BLaER1 treated with 17β-estradiol and CSF1 and Interleukin-3, amounts not matched to agents 10 nM and 100 nM (cell line): ENCODE data around the gene LRRC38.
A peak's percentile ranks its signal among the peaks of the same experiment; 100 is the strongest.
"Not testable (repeated sequence)": the region's sequence is repeated elsewhere in the genome, so short reads cannot be mapped to it uniquely, and the experiment has no call there.

ENCODE experiments used
- H3K27ac ChIP-seq, 11 experiments: shearing (Covaris generic); formaldehyde crosslinking; 2 replicates each; pipeline ENCODE4 v1.8.1; 2022
- H3K27me3 ChIP-seq, 11 experiments: shearing (Covaris generic); formaldehyde crosslinking; 2 replicates each; pipeline ENCODE4 v1.8.1; 2022
- H3K36me3 ChIP-seq, 11 experiments: shearing (Covaris generic); formaldehyde crosslinking; 2 replicates each; pipeline ENCODE4 v1.8.1; 2022
- H3K4me1 ChIP-seq, 10 experiments: shearing (Covaris generic); formaldehyde crosslinking; 2 replicates each; pipeline ENCODE4 v1.8.1; 2022
- H3K4me2 ChIP-seq, 11 experiments: shearing (Covaris generic); formaldehyde crosslinking; 2 replicates each; pipeline ENCODE4 v1.8.1; 2022
- H3K4me3 ChIP-seq, 10 experiments: shearing (Covaris generic); formaldehyde crosslinking; 2 replicates each; pipeline ENCODE4 v1.8.1; 2022
- H3K9ac ChIP-seq, 11 experiments: shearing (Covaris generic); formaldehyde crosslinking; 2 replicates each; pipeline ENCODE4 v1.8.1; 2022
- H3K9me3 ChIP-seq, 11 experiments: shearing (Covaris generic); formaldehyde crosslinking; replicated peaks in 1 of 11; 2 replicates each; pipeline ENCODE4 v1.8.1; 2022
- H4K20me1 ChIP-seq, 11 experiments: shearing (Covaris generic); formaldehyde crosslinking; 2 replicates each; pipeline ENCODE4 v1.8.1; 2022
- Cebpa-rat ChIP-seq, 11 experiments: shearing (Covaris generic); IDR thresholded peaks; 2 replicates each; pipeline ENCODE4 v1.8.1; 2022

Gene LRRC38, protein sequence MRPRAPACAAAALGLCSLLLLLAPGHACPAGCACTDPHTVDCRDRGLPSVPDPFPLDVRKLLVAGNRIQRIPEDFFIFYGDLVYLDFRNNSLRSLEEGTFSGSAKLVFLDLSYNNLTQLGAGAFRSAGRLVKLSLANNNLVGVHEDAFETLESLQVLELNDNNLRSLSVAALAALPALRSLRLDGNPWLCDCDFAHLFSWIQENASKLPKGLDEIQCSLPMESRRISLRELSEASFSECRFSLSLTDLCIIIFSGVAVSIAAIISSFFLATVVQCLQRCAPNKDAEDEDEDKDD

DNA sequence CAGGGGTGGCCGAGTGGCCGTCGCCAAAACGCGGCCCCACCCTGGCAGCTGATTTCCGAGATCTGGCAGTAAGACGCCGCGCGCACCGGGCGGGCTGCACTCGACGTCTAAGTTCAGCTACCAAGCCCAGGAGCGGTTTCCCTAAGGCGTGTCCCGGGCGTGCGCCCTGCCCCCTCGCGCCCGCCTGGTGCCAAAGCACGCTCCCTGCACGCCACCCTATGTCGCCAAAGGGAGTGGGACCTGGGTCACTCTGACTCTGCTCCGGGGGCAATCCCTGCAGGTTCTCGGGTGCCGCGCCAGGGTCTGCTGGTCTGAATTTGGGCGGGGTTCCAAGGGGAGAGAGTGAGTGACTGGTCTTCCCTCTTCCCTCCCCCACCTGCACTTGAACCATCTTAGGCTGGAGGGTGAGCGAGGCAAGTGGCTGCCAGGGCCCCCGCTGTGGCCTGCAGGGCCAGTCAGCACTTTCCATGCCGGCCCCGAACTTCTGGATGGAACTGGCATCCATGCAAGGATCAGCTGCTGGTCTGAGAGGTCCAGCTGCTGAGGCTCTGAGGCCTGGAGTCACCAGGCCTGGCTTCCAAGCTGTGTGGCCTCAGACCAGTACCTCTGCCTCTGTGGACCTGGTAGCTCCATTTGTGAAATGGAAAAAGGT is at the start of gene LRRC38:
Gene LRRC38, minus strand, starts transcription at position 109 of the 652 bp plus-strand sequence. CDS start 410 bp downstream, outside the sequence.
- Histone ChIP-seq H3K4me2 (peak within 1 kb of the TSS; percentile 80 to 97 (median 95)), H3K4me3 (peak within 1 kb of the TSS; percentile 43 to 71 (median 62)), H3K27me3 (peaks cover 39 to 54% (median 46%) of the 10 kb centered on the region in 11 experiments), H3K36me3 (no peaks in the 10 kb centered on the region), H3K9ac (peak within 1 kb of the TSS in 9 of 11 experiments; percentile 41 to 75 (median 63); a peak in 17 of 22 replicates), H3K4me1 (peaks cover 7 to 58% (median 48%) of the 10 kb centered on the region in 10 experiments; a peak in 18 of 20 replicates), H3K27ac (peak within 1 kb of the TSS in 6 of 11 experiments; percentile 8 to 63 (median 32); a peak in 7 of 22 replicates), H3K9me3 (peaks cover 0 to 7% (median 5%) of the 10 kb centered on the region in 11 experiments; a peak in 12 of 22 replicates), H4K20me1 (peaks cover 0 to 6% (median 0%) of the 10 kb centered on the region in 11 experiments; a peak in 2 of 22 replicates)
- no peak for TF ChIP-seq Cebpa-rat (IDR thresholded peaks at IDR 0.05)

DNA sequence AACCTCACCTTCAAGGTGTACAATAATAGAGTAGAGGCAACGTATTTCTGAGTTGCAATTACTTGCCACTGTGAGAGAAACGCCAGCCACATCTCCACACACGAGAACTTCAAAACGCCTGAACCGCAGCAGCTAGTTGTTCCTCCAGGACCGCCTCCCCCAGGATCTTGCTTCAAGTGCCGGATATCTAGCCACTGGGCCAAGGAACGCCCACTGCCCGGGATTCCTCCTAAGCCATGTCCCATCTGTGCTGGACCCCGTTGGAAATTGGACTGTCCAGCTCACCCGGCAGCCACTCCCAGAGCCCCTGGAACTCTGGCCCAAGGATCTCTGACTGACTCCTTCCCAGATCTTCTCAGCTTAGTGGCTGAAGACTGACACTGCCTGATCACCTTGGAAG is 49.2 kb upstream of the LRRC38 start:
- not testable (repeated sequence) for H3K27ac ChIP-seq, H3K4me1 ChIP-seq, H3K36me3 ChIP-seq, H3K9ac ChIP-seq, H3K27me3 ChIP-seq, H3K4me3 ChIP-seq, H4K20me1 ChIP-seq, H3K9me3 ChIP-seq, H3K4me2 ChIP-seq

DNA sequence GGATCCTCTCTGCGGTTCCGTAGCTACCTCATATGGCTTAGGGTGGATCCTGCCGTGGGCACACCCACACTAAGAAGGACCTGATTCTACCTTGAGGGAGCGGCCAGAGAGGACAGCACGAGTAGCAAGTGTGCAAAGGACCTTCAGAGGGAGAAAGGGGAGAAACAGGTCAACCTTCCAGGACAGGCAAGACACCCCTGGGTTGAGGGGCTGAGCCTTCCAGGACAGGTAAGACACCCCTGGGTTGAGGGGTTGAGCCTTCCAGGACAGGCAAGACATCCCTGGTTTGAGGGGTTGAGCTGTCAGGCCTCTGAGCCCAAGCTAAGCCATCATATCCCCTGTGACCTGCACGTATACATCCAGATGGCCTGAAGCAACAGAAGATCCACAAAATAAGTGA is 46.7 kb upstream of the LRRC38 start:
- H3K9me3 ChIP-seq: no peaks in the 10 kb centered on the region
- no peak overlapping the region for H3K4me2 ChIP-seq
- H3K4me3 ChIP-seq: no peak overlapping the region
- no peaks in the 10 kb centered on the region for H3K36me3 ChIP-seq
- H3K27ac ChIP-seq: no peak overlapping the region
- no peaks in the 10 kb centered on the region for H3K27me3 ChIP-seq
- no peaks in the 10 kb centered on the region for H3K4me1 ChIP-seq
- H3K9ac ChIP-seq: no peak overlapping the region
- no peak for TF ChIP-seq Cebpa-rat (IDR thresholded peaks at IDR 0.05)
- no peaks in the 10 kb centered on the region for H4K20me1 ChIP-seq

DNA sequence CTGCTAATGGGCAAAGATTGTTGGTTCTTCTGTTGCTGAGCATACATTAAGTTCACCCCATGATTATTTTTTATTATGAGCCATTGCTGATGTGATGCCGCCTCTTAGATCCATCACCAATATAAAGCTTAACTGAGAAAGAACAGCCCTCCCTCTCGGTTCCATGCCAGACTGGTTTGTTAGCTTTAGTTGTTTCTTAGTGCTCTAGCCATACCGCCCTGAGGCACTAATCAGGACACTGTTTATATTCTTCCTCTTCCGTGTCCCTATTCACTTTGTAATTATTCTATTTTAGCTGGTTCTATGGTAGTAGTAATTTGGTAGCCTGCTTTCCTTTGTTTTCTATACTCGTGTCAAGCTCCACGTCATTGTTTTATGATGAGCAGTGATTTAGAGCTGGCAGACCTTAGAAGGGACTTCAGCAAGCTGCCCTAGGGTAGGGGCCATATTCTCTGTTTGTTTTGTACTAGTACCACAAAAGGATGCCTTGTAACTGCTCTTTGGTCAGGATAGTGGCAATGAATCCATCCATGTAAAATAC is 42.5 kb upstream of the LRRC38 start:
- Histone ChIP-seq H3K4me2 (no peak overlapping the region), H3K36me3 (no peaks in the 10 kb centered on the region), H3K4me1 (no peaks in the 10 kb centered on the region), H3K27me3 (no peaks in the 10 kb centered on the region), H3K27ac (no peak overlapping the region), H3K4me3 (no peak overlapping the region), H3K9me3 (peaks cover 0 to 6% (median 0%) of the 10 kb centered on the region in 11 experiments; a peak in 3 of 22 replicates), H4K20me1 (no peaks in the 10 kb centered on the region), H3K9ac (no peak overlapping the region)
- no peak for TF ChIP-seq Cebpa-rat (IDR thresholded peaks at IDR 0.05)

DNA sequence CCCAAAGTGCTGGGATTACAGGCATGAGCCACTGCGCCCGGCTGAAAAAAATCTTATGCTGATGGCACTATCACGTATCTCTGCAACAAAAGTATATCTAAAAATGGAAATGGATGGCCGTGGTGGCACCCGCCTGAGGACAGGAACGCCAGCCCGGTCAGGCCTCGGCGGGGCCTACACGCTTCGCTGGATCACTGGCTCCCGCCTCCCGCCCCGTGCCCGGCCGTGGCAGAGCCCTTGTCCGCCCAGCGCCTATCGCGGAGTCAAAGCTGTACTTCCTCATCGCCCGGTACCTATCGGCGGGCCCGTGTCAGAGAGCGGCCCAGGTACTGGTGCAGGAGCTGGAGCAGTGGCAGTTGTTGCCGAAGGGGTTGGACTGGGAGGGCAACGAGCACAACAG is 41.0 kb upstream of the LRRC38 start:
- Histone ChIP-seq H3K9me3 (peaks cover 0 to 6% (median 0%) of the 10 kb centered on the region in 11 experiments; a peak in 3 of 22 replicates), H4K20me1 (no peaks in the 10 kb centered on the region), H3K36me3 (no peaks in the 10 kb centered on the region), H3K4me2 (no peak overlapping the region), H3K9ac (no peak overlapping the region), H3K4me3 (no peak overlapping the region), H3K27ac (no peak overlapping the region), H3K27me3 (no peaks in the 10 kb centered on the region), H3K4me1 (peaks cover 0 to 6% (median 0%) of the 10 kb centered on the region in 10 experiments; a peak in 2 of 20 replicates)
- TF ChIP-seq Cebpa-rat (IDR thresholded peaks at IDR 0.05): no peak

DNA sequence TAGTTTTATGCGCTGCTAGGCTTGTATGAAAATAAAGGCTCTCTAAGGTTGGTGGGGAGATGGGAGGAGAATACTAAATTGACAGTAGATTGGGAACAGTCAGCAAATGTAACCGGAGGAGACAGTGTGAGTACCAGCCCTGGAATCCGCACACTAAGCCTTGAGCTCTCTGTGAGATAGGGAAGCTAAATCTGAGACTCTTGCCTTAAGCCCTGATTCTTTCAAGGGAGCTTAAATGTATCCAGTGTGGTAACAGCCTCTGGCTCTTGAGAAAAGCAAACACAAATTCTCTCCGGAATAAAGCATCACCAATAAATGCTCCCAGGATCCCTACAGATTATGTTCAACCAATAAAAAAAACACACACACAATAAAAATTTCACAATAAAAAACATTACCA is 36.9 kb upstream of the LRRC38 start:
- no peaks in the 10 kb centered on the region for H4K20me1 ChIP-seq
- H3K27me3 ChIP-seq: no peaks in the 10 kb centered on the region
- 0 out of 22 replicates have a peak overlapping the region, but pooled peaks of 1 of the 11 experiments have one; percentile 1 for H3K4me2 ChIP-seq
- no peak for TF ChIP-seq Cebpa-rat (IDR thresholded peaks at IDR 0.05)
- no peak overlapping the region for H3K9ac ChIP-seq
- no peak overlapping the region; a peak in 1 of 22 replicates for H3K27ac ChIP-seq
- H3K4me3 ChIP-seq: no peak overlapping the region
- peaks cover 0 to 7% (median 0%) of the 10 kb centered on the region in 10 experiments; a peak in 6 of 20 replicates for H3K4me1 ChIP-seq
- no peaks in the 10 kb centered on the region for H3K36me3 ChIP-seq
- peaks cover 0 to 6% (median 0%) of the 10 kb centered on the region in 11 experiments; a peak in 4 of 22 replicates for H3K9me3 ChIP-seq

DNA sequence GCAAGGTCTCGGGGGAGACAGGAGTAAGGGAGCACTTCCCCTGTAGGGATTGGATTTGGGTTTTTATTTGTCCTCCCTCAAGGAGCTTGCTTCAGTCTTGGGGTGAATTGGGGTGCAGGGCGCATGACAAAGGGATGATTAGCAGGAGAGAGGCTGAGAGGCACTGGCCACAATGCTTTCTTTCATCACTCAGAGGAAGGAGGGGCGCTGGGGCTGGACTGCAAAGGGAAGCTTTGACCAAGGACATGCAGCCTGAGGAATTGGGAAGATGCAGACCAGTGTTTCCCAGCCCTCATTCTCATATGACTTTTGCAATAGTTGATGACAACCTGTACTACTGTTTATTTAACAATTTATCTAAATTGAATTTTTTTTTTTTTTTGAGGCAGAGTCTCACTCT is 35.7 kb upstream of the LRRC38 start:
- Histone ChIP-seq H4K20me1 (no peaks in the 10 kb centered on the region), H3K36me3 (no peaks in the 10 kb centered on the region), H3K4me1 (peaks cover 0 to 8% (median 0%) of the 10 kb centered on the region in 10 experiments; a peak in 6 of 20 replicates), H3K4me2 (no peak overlapping the region), H3K4me3 (no peak overlapping the region), H3K9ac (no peak overlapping the region), H3K27ac (no peak overlapping the region), H3K27me3 (no peaks in the 10 kb centered on the region), H3K9me3 (peaks cover 0 to 4% (median 0%) of the 10 kb centered on the region in 11 experiments; a peak in 1 of 22 replicates)
- TF ChIP-seq Cebpa-rat (IDR thresholded peaks at IDR 0.05): no peak

DNA sequence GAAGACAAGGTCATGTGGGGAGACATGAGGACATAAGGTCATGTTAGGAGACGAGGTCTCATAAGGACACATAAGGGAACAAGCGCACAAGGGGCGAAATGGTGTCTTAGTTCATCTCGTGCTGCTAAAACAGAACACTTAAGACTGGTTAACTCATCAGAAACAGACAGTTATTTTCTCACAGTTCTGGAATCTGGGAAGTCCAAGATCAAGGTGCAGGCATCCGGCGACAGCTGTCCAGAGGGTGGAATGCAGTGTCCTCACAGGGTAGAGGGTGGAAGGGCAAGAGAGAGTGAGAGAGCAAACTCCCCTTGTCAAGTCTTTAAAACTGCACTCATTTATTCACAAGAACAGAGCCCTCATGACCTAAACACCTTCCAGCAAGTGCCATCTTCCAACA is 35.2 kb upstream of the LRRC38 start:
- no peak for TF ChIP-seq Cebpa-rat (IDR thresholded peaks at IDR 0.05)
- peaks cover 0 to 8% (median 0%) of the 10 kb centered on the region in 10 experiments; a peak in 6 of 20 replicates for H3K4me1 ChIP-seq
- no peak overlapping the region for H3K4me2 ChIP-seq
- H3K9ac ChIP-seq: no peak overlapping the region
- H3K9me3 ChIP-seq: peaks cover 0 to 4% (median 0%) of the 10 kb centered on the region in 11 experiments; a peak in 1 of 22 replicates
- H3K36me3 ChIP-seq: no peaks in the 10 kb centered on the region
- no peaks in the 10 kb centered on the region for H4K20me1 ChIP-seq
- no peaks in the 10 kb centered on the region for H3K27me3 ChIP-seq
- no peak overlapping the region for H3K4me3 ChIP-seq
- no peak overlapping the region for H3K27ac ChIP-seq

DNA sequence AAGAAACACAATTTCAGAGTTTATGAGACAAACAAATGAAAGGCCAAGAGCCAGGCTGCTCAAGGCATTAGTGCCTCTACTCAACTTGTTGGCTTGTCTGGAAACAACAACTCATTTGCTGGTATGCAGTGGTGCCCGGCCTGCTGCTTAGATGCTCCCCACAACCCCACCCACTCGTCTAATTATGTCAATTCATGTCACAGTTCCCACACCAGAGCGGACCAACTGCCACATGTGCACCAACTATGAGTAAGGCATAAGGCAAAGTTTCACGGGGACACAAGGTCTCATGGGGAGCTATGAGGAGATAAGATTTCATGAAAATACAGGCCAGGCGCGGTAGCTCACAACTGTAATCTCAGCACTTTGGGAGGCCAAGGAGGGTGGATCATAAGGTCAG is 34.5 kb upstream of the LRRC38 start:
- H3K27ac ChIP-seq: no peak overlapping the region

More for the DNA sequence above, 34.5 kb upstream of the LRRC38 start:
- Histone ChIP-seq H3K4me1 (peaks cover 0 to 8% (median 0%) of the 10 kb centered on the region in 10 experiments; a peak in 6 of 20 replicates), H3K4me3 (no peak overlapping the region), H3K4me2 (no peak overlapping the region), H3K27me3 (no peaks in the 10 kb centered on the region), H3K9me3 (peaks cover 0 to 4% (median 0%) of the 10 kb centered on the region in 11 experiments; a peak in 1 of 22 replicates), H4K20me1 (no peaks in the 10 kb centered on the region), H3K9ac (no peak overlapping the region), H3K36me3 (no peaks in the 10 kb centered on the region)
- no peak for TF ChIP-seq Cebpa-rat (IDR thresholded peaks at IDR 0.05)
